PC-3 (cell line): ENCODE measurements around the gene TMEM191C. TPM values are rescaled to one million over a fixed set of nuclear protein-coding genes. Genes with fewer than 3 reads are reported as not detected.

ENCODE experiments used
- ATAC-seq: fragments of 200-7000 bp; cut with Tn5 transposase; 2 replicates; pipeline ENCODE4 v1.9.1; 2020; ENCODE audit warnings: mild to moderate bottlenecking, moderate library complexity
- BruUV-seq: library from RNA; stranded (reverse); fragments of 400-500 nt; replicated peaks from 2 replicates; lab custom pipeline; 2021; lab: Mats Ljungman, UMichigan
- CTCF ChIA-PET: fragments of 300-600 bp; sonication (Branson Sonifier 250); formaldehyde crosslinking; loops from one replicate; lab custom pipeline; 2022; ENCODE audit warnings: antibody characterized with exemption; lab: Charles Lee
- POLR2A ChIA-PET: fragments of 300-600 bp; sonication (Branson Sonifier 250); formaldehyde crosslinking; loops from one replicate; lab custom pipeline; 2022; ENCODE audit warnings: antibody characterized with exemption; ENCODE audit not compliant: unreplicated experiment; lab: Charles Lee
- DNase-seq: peaks from one replicate; pipeline ENCODE4 v3.0.0-alpha.2; 2015
- H2AFZ ChIP-seq: fragments of 300-600 bp; sonication (generic); 2 replicates; pipeline ENCODE4 v1.6.0; 2016; ENCODE audit warnings: antibody characterized with exemption, low read length
- H3F3A ChIP-seq: fragments of 300-600 bp; sonication (generic); one replicate; pipeline ENCODE4 v1.6.0; 2017; ENCODE audit warnings: antibody characterized with exemption, low read length, control low read depth, mild to moderate bottlenecking; ENCODE audit not compliant: unreplicated experiment
- H3K27ac ChIP-seq: fragments of 300-600 bp; sonication (generic); 2 replicates; pipeline ENCODE4 v1.5.1; 2016; ENCODE audit warnings: mild to moderate bottlenecking, low read length
- H3K27me3 ChIP-seq: fragments of 300-600 bp; sonication (generic); 2 replicates; pipeline ENCODE4 v1.6.1; 2016; ENCODE audit warnings: low read length, mixed read lengths
- H3K36me3 ChIP-seq: fragments of 300-600 bp; sonication (generic); 2 replicates; pipeline ENCODE4 v1.6.1; 2016; ENCODE audit warnings: low read depth, mixed run types, low read length, mixed read lengths
- H3K4me1 ChIP-seq: fragments of 300-600 bp; sonication (generic); 2 replicates; pipeline ENCODE4 v1.5.1; 2016; ENCODE audit warnings: low read length; ENCODE audit not compliant: insufficient read depth
- H3K4me2 ChIP-seq: fragments of 300-600 bp; sonication (generic); 2 replicates; pipeline ENCODE4 v1.6.0; 2016; ENCODE audit warnings: low read length
- H3K4me3 ChIP-seq: fragments of 300-600 bp; sonication (generic); 2 replicates; pipeline ENCODE4 v1.5.1; 2016; ENCODE audit warnings: mild to moderate bottlenecking, low read length, mixed read lengths
- H3K79me2 ChIP-seq: fragments of 300-600 bp; sonication (generic); 2 replicates; pipeline ENCODE4 v1.6.1; 2017; ENCODE audit warnings: low read length, mixed read lengths
- H3K9ac ChIP-seq: fragments of 300-600 bp; sonication (generic); 2 replicates; pipeline ENCODE4 v1.6.0; 2016; ENCODE audit warnings: mild to moderate bottlenecking, low read length
- H3K9me2 ChIP-seq: fragments of 300-600 bp; sonication (generic); replicated peaks from 2 replicates; pipeline ENCODE4 v1.6.1; 2016; ENCODE audit warnings: mixed run types, low read length, mixed read lengths
- H3K9me3 ChIP-seq: fragments of 300-600 bp; sonication (generic); 2 replicates; pipeline ENCODE4 v1.6.1; 2016; ENCODE audit warnings: low read length, mixed read lengths
- H4K20me1 ChIP-seq: fragments of 300-600 bp; sonication (generic); 2 replicates; pipeline ENCODE4 v1.6.1; 2016; ENCODE audit warnings: low read length, mixed read lengths
- CTCF ChIP-seq: fragments of 300-600 bp; sonication (generic); conservative IDR thresholded peaks from 2 replicates; pipeline ENCODE4 v1.5.1; 2017; ENCODE audit warnings: antibody characterized with exemption, low read depth, mild to moderate bottlenecking, low read length
- EZH2 ChIP-seq: fragments of 300-600 bp; sonication (generic); IDR thresholded peaks from one replicate; pipeline ENCODE4 v1.6.1; 2017; ENCODE audit warnings: antibody characterized with exemption, mild to moderate bottlenecking, low read length; ENCODE audit not compliant: unreplicated experiment
- EZH2phosphoT487 ChIP-seq: fragments of 300-600 bp; sonication (generic); IDR thresholded peaks from 2 replicates; pipeline ENCODE4 v1.6.1; 2018; ENCODE audit warnings: mild to moderate bottlenecking, antibody characterized with exemption, low read length, borderline replicate concordance
- intact Hi-C: fragments of 100-400 bp; cut with micrococcal nuclease; formaldehyde crosslinking; loops from 2 replicates; pipeline ENCODE4 v1.9.0; 2023
- total RNA-seq: library from RNA; depleted of rRNA; stranded (reverse); fragments of >200 nt; gene quantifications from 2 replicates; pipeline ENCODE4 v1.2.3, GENCODE V29; 2014

Gene TMEM191C
- total RNA-seq, 1 experiment from 2014 or later = 6.7 TPM

DNA sequence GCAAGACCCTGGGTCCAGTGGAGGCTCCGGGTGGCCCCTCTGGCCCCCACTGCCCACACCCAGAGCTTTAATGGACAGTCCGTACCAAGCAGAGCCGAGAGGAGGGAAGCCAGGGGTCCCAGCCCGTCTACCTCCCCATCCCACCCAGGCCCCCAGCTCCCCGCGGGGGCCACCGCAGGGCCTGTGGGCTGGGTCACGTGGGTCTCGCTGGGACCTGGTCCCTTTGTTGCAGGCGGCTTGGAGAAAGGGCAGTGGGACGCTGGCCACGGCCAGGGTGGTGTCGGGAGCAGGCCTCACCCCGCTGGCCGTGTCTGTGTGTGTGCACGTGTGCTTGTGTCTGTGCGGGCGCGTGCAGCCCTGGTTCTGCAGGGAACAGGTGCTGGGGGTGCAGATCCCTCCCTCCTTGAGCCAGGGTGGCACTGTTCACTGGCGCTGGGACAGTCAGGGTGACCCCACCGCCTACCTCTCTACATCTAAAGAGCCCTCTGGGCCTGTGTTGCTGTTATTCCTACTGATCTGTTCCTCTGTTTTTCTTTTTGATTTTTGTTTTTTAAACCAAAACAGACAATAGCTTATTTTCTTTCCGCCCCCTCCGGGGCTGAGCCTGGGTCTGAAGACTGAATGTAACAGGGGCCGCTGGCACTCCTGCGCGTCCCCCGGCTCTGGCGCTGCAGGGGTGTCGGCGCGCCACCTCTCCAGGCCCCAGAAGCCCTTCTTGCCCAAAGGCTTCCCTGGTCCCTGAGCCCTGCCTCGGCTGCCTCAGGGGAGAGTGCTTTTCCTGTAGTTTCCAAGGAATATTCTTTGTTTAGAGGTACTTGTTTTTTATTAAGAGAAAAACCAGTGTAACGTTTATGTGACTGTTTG is 20.1 kb upstream of the TMEM191C start:
- H3K79me2 ChIP-seq = no peaks in the 10 kb centered on the region
- CTCF ChIA-PET = no interaction called here
- H3K4me1 ChIP-seq = no peaks in the 10 kb centered on the region
- no peak overlapping the region for H3K9ac ChIP-seq
- no peak for ATAC-seq
- intact Hi-C loops = no loop called here
- H2AFZ ChIP-seq = no peak overlapping the region
- H3F3A ChIP-seq = no peaks in the 10 kb centered on the region
- H3K36me3 ChIP-seq = no peaks in the 10 kb centered on the region
- no peaks in the 10 kb centered on the region for H3K9me3 ChIP-seq
- TF ChIP-seq EZH2phosphoT487 (no peak), CTCF (no peak), EZH2 (no peak)
- H3K27ac ChIP-seq = no peak overlapping the region
- H3K9me2 ChIP-seq = no peaks in the 10 kb centered on the region
- BruUV-seq = no TSS peak
- H3K4me2 ChIP-seq = no peak overlapping the region
- no peaks in the 10 kb centered on the region for H4K20me1 ChIP-seq
- H3K4me3 ChIP-seq = no peak overlapping the region
- H3K27me3 ChIP-seq = no peaks in the 10 kb centered on the region
- no peak for DNase-seq
- POLR2A ChIA-PET = no interaction called here

DNA sequence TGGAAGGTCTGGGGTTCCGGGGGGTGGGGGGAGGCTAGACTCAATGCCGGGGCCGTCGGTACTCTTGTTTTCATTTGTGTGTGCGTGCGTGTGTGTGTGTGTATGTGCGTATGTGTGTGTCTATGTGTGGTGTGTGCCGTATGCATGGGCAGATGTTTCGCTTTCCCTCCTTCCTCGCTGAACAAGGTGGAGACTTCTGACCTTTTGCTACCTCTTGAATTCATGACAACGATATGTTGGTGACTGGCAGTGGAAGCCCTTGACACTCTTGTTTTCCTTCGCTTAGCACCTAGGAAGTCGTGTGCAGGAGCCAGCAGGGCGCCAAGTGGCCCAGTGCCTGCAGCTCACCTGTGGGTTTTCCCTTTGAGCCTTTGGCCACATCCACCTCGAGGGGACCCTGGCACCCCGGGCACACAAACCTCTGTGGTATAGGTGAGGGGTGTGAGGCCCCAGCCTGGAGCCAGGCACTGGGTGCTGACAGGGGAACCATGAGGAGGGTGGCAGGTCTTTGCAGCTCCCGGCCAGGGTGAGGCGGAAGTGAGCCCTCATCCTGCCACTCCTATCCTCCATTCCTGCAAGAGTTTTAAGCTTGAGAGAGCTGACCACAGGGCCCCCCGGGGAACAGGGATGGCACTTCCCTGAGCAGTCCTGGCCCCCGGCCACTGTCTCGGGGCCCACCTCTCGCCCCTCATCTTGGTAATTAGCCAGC is 19.3 kb upstream of the TMEM191C start:
- Histone ChIP-seq H3K9me2 (no peaks in the 10 kb centered on the region), H3K9ac (no peak overlapping the region), H3F3A (no peaks in the 10 kb centered on the region), H3K9me3 (no peaks in the 10 kb centered on the region), H3K4me1 (no peaks in the 10 kb centered on the region), H3K4me3 (no peak overlapping the region), H4K20me1 (no peaks in the 10 kb centered on the region), H3K27ac (no peak overlapping the region), H3K4me2 (no peak overlapping the region), H2AFZ (no peak overlapping the region), H3K27me3 (no peaks in the 10 kb centered on the region), H3K36me3 (no peaks in the 10 kb centered on the region), H3K79me2 (no peaks in the 10 kb centered on the region)
- TF ChIP-seq CTCF (peak; percentile 41), EZH2 (no peak)
- no TSS peak for BruUV-seq
- intact Hi-C loops = no loop called here
- ATAC-seq (no peak), DNase-seq (no peak)
- ChIA-PET POLR2A (no interaction called here), CTCF (no interaction called here)
